ENCODE data around the gene SRSF8.

The SRSF8 gene

GRCh38 chr11:95050595-95051202 lies 16.0 kb upstream of the SRSF8 start:
- H3K9ac ChIP-seq (ENCODE audit: low read length): no peak overlapping the region
- H3K36me3 ChIP-seq (ENCODE audit: control insufficient read depth, insufficient read depth, low read length): no peaks in the 10 kb centered on the region
- no peaks in the 10 kb centered on the region for H3K27me3 ChIP-seq (ENCODE audit: control insufficient read depth, insufficient read depth, low read length)
- H3K27ac ChIP-seq (ENCODE audit: low read depth, low read length): no peak overlapping the region
- no peaks in the 10 kb centered on the region for H3K4me1 ChIP-seq (ENCODE audit: control insufficient read depth, insufficient read depth, low read length)
- no peak overlapping the region for H3K4me3 ChIP-seq (ENCODE audit: low read length)

DNA sequence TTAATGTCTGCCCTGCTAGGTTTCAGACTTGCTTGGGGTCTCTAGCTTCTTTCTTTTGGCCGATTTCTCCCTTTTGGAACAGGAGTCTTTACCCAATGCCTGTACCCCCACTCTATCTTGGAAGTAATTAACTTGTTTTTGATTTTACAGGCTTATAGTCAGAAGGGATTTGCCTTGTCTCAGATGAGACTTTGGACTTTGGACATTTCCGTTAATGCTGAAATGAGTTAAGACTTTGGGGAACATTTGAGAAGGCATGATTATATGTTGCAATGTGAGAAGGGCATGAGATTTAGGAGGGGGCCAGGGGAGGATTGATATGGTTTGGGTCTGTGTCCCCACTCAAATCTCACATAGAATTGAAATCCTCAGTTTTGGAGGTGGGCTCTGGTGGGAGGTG lies 12.4 kb upstream of the SRSF8 start:
- Histone ChIP-seq H3K27me3 (ENCODE audit: control insufficient read depth, insufficient read depth, low read length) (no peaks in the 10 kb centered on the region), H3K4me3 (ENCODE audit: low read length) (no peak overlapping the region), H3K9ac (ENCODE audit: low read length) (no peak overlapping the region), H3K4me1 (ENCODE audit: control insufficient read depth, insufficient read depth, low read length) (no peaks in the 10 kb centered on the region), H3K27ac (ENCODE audit: low read depth, low read length) (no peak overlapping the region), H3K36me3 (ENCODE audit: control insufficient read depth, insufficient read depth, low read length) (no peaks in the 10 kb centered on the region)

GRCh38 chr11:95055283-95055897 lies 11.3 kb upstream of the SRSF8 start:
- no peak overlapping the region for H3K4me3 ChIP-seq (ENCODE audit: low read length)
- no peaks in the 10 kb centered on the region for H3K4me1 ChIP-seq (ENCODE audit: control insufficient read depth, insufficient read depth, low read length)
- no peaks in the 10 kb centered on the region for H3K27me3 ChIP-seq (ENCODE audit: control insufficient read depth, insufficient read depth, low read length)
- H3K36me3 ChIP-seq (ENCODE audit: control insufficient read depth, insufficient read depth, low read length): no peaks in the 10 kb centered on the region
- no peak overlapping the region for H3K9ac ChIP-seq (ENCODE audit: low read length)
- no peak overlapping the region for H3K27ac ChIP-seq (ENCODE audit: low read depth, low read length)

DNA sequence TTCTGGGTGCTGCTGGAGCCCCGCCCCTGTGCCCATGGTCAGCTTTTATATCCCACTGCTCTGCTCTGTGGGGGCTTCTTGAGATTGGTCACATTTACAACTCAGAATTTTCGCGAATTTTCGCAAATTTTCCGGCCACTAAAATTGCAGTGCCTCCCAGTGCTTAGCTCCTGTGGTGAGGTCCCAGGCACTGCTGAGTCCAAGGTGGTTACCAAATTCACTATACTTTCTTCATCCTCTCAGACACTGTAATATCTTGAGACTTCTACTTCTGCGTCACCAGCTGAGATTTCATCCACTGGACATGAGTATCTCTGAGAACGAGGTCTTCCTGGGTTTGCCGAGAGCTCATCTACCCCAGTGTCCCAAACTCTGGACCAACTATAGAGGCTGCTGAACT lies 8.8 kb upstream of the SRSF8 start:
- no peak overlapping the region for H3K9ac ChIP-seq (ENCODE audit: low read length)
- H3K27me3 ChIP-seq (ENCODE audit: control insufficient read depth, insufficient read depth, low read length): no peaks in the 10 kb centered on the region
- no peak overlapping the region for H3K4me3 ChIP-seq (ENCODE audit: low read length)
- H3K4me1 ChIP-seq (ENCODE audit: control insufficient read depth, insufficient read depth, low read length): no peaks in the 10 kb centered on the region
- no peak overlapping the region for H3K27ac ChIP-seq (ENCODE audit: low read depth, low read length)
- H3K36me3 ChIP-seq (ENCODE audit: control insufficient read depth, insufficient read depth, low read length): no peaks in the 10 kb centered on the region

- no peak overlapping the region for H3K9ac ChIP-seq (ENCODE audit: low read length)
- no peak overlapping the region for H3K27ac ChIP-seq (ENCODE audit: low read depth, low read length)
- H3K36me3 ChIP-seq (ENCODE audit: control insufficient read depth, insufficient read depth, low read length): no peaks in the 10 kb centered on the region
- H3K4me3 ChIP-seq (ENCODE audit: low read length): no peak overlapping the region
- H3K27me3 ChIP-seq (ENCODE audit: control insufficient read depth, insufficient read depth, low read length): no peaks in the 10 kb centered on the region
- no peaks in the 10 kb centered on the region for H3K4me1 ChIP-seq (ENCODE audit: control insufficient read depth, insufficient read depth, low read length)
These were observed 8.1 kb upstream of the SRSF8 start for GRCh38 chr11:95058621-95059020.

GRCh38 chr11:95059046-95059445 lies 7.7 kb upstream of the SRSF8 start:
- H3K4me3 ChIP-seq (ENCODE audit: low read length): no peak overlapping the region
- H3K36me3 ChIP-seq (ENCODE audit: control insufficient read depth, insufficient read depth, low read length): no peaks in the 10 kb centered on the region
- no peak overlapping the region for H3K27ac ChIP-seq (ENCODE audit: low read depth, low read length)

GRCh38 chr11:95065336-95065735 lies 1.4 kb upstream of the SRSF8 start:
- Histone ChIP-seq H3K9ac (ENCODE audit: low read length) (no peak overlapping the region), H3K27me3 (ENCODE audit: control insufficient read depth, insufficient read depth, low read length) (no peaks in the 10 kb centered on the region), H3K27ac (ENCODE audit: low read depth, low read length) (no peak overlapping the region), H3K4me1 (ENCODE audit: control insufficient read depth, insufficient read depth, low read length) (peaks cover 8% of the 10 kb centered on the region), H3K36me3 (ENCODE audit: control insufficient read depth, insufficient read depth, low read length) (no peaks in the 10 kb centered on the region), H3K4me3 (ENCODE audit: low read length) (no peak overlapping the region)

More at GRCh38 chr11:95059046-95059445, 7.7 kb upstream of the SRSF8 start:
- no peaks in the 10 kb centered on the region for H3K4me1 ChIP-seq (ENCODE audit: control insufficient read depth, insufficient read depth, low read length)
- H3K9ac ChIP-seq (ENCODE audit: low read length): no peak overlapping the region
- no peaks in the 10 kb centered on the region for H3K27me3 ChIP-seq (ENCODE audit: control insufficient read depth, insufficient read depth, low read length)

- H3K27me3 ChIP-seq (ENCODE audit: control insufficient read depth, insufficient read depth, low read length): no peaks in the 10 kb centered on the region
- peaks cover 8% of the 10 kb centered on the region for H3K4me1 ChIP-seq (ENCODE audit: control insufficient read depth, insufficient read depth, low read length)
- peak overlapping the region; percentile 85 for H3K27ac ChIP-seq (ENCODE audit: low read depth, low read length)
- H3K9ac ChIP-seq (ENCODE audit: low read length): peak overlapping the region; percentile 78
- H3K36me3 ChIP-seq (ENCODE audit: control insufficient read depth, insufficient read depth, low read length): no peaks in the 10 kb centered on the region
- H3K4me3 ChIP-seq (ENCODE audit: low read length): peak overlapping the region; percentile 86
These were observed 521 bp downstream of the SRSF8 start for GRCh38 chr11:95067039-95067840.

DNA sequence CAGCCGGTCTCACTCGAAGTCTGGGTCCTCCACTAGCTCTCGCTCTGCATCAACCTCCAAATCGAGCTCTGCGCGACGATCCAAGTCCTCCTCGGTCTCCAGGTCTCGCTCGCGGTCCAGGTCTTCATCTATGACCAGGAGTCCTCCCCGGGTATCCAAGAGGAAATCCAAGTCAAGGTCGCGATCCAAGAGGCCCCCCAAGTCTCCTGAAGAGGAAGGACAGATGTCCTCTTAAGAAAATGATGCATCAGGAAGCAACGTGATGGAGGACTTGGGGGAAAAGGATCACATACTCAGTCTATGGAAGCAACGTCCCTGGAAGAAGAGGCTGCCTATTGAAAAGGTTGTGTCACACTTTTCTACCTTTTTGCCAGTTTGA lies 1.1 kb downstream of the SRSF8 start:
- peaks cover 8% of the 10 kb centered on the region for H3K4me1 ChIP-seq (ENCODE audit: control insufficient read depth, insufficient read depth, low read length)
- no peaks in the 10 kb centered on the region for H3K27me3 ChIP-seq (ENCODE audit: control insufficient read depth, insufficient read depth, low read length)
- peak overlapping the region; percentile 86 for H3K4me3 ChIP-seq (ENCODE audit: low read length)
- peak overlapping the region; percentile 85 for H3K27ac ChIP-seq (ENCODE audit: low read depth, low read length)
- H3K36me3 ChIP-seq (ENCODE audit: control insufficient read depth, insufficient read depth, low read length): no peaks in the 10 kb centered on the region
- H3K9ac ChIP-seq (ENCODE audit: low read length): peak overlapping the region; percentile 78

- H3K27me3 ChIP-seq (ENCODE audit: control insufficient read depth, insufficient read depth, low read length): no peaks in the 10 kb centered on the region
- H3K4me3 ChIP-seq (ENCODE audit: low read length): peak overlapping the region; percentile 86
- no peaks in the 10 kb centered on the region for H3K36me3 ChIP-seq (ENCODE audit: control insufficient read depth, insufficient read depth, low read length)
- H3K27ac ChIP-seq (ENCODE audit: low read depth, low read length): peak overlapping the region; percentile 85
- no peak overlapping the region for H3K9ac ChIP-seq (ENCODE audit: low read length)
- H3K4me1 ChIP-seq (ENCODE audit: control insufficient read depth, insufficient read depth, low read length): peaks cover 8% of the 10 kb centered on the region
These were observed 1.8 kb downstream of the SRSF8 start for GRCh38 chr11:95068549-95068948.

GRCh38 chr11:95070471-95070870 lies 3.8 kb downstream of the SRSF8 start:
- H3K27ac ChIP-seq (ENCODE audit: low read depth, low read length): no peak overlapping the region
- H3K4me1 ChIP-seq (ENCODE audit: control insufficient read depth, insufficient read depth, low read length): peaks cover 8% of the 10 kb centered on the region
- no peaks in the 10 kb centered on the region for H3K36me3 ChIP-seq (ENCODE audit: control insufficient read depth, insufficient read depth, low read length)

GRCh38 chr11:95072948-95073347 lies 6.2 kb downstream of the SRSF8 start:
- H3K9ac ChIP-seq (ENCODE audit: low read length): no peak overlapping the region
- H3K27me3 ChIP-seq (ENCODE audit: control insufficient read depth, insufficient read depth, low read length): no peaks in the 10 kb centered on the region
- peaks cover 6% of the 10 kb centered on the region for H3K4me1 ChIP-seq (ENCODE audit: control insufficient read depth, insufficient read depth, low read length)
- H3K27ac ChIP-seq (ENCODE audit: low read depth, low read length): no peak overlapping the region
- no peaks in the 10 kb centered on the region for H3K36me3 ChIP-seq (ENCODE audit: control insufficient read depth, insufficient read depth, low read length)
- no peak overlapping the region for H3K4me3 ChIP-seq (ENCODE audit: low read length)

More at GRCh38 chr11:95070471-95070870, 3.8 kb downstream of the SRSF8 start:
- Histone ChIP-seq H3K27me3 (ENCODE audit: control insufficient read depth, insufficient read depth, low read length) (no peaks in the 10 kb centered on the region), H3K9ac (ENCODE audit: low read length) (no peak overlapping the region), H3K4me3 (ENCODE audit: low read length) (no peak overlapping the region)

All from rectal smooth muscle tissue (tissue), 1 donor.